GM12878 (cell line): Measurements from ENCODE around the gene RGPD5. TPM values are rescaled to one million over a fixed set of nuclear protein-coding genes. Genes with fewer than 3 reads are reported as not detected.
"Not testable (repeated sequence)": the region's sequence is repeated elsewhere in the genome, so short reads cannot be mapped to it uniquely, and the experiment has no call there.

Experiments used
- ATAC-seq: fragments of 200-7000 bp; cut with Tn5 transposase; 3 replicates; pipeline ENCODE4 v1.9.1; 2020; ENCODE audit warnings: mild to moderate bottlenecking, moderate library complexity
- BruUV-seq: library from RNA; stranded (reverse); fragments of 400-500 nt; replicated peaks from 2 replicates; lab custom pipeline; 2021; lab: Mats Ljungman, UMichigan
- CTCF ChIA-PET: fragments of 300-600 bp; sonication (Branson Sonifier 250); formaldehyde crosslinking; extraction: SDS; loops from one replicate; lab custom pipeline; 2021; ENCODE audit warnings: inconsistent platforms; lab: Yijun Ruan, JAX
- POLR2A ChIA-PET: fragments of 350-600 bp; formaldehyde crosslinking; extraction: SDS; loops from one replicate; lab custom pipeline; 2021; ENCODE audit warnings: inconsistent platforms; lab: Charles Lee
- RAD21 ChIA-PET: fragments of 300-600 bp; sonication (Branson Sonifier 250); formaldehyde crosslinking; loops from one replicate; lab custom pipeline; 2023; ENCODE audit warnings: antibody characterized with exemption; ENCODE audit not compliant: unreplicated experiment; lab: Charles Lee
- SMC1A ChIA-PET: fragments of 300-600 bp; sonication (Branson Sonifier 250); formaldehyde crosslinking; loops from one replicate; lab custom pipeline; 2023; ENCODE audit not compliant: unreplicated experiment, uncharacterized antibody; lab: Charles Lee
- DNase-seq: peaks from one replicate; pipeline ENCODE4 v3.0.0-alpha.2; 2011; ENCODE audit warnings: low read depth, low spot score
- FAIRE-seq: peaks from 3 replicates; lab custom pipeline; 2011; peaks lifted over from hg19 to GRCh38; lab: Jason Lieb, UNC
- H2AFZ ChIP-seq: 2 replicates; pipeline ENCODE4 v1.6.0; 2011; ENCODE audit warnings: low read depth, low read length, control low read depth; ENCODE audit not compliant: control insufficient read depth
- H3K27ac ChIP-seq: 2 replicates; pipeline ENCODE4 v1.5.1; 2011; ENCODE audit warnings: control low read depth; ENCODE audit not compliant: control insufficient read depth, insufficient read depth
- H3K27me3 ChIP-seq, 2 experiments: replicated peaks in 1 of 2; 2 replicates each; pipeline versions ENCODE4 v1.6.0 to v1.6.1; 2011; ENCODE audit warnings: low read length in 1 of 2; ENCODE audit not compliant: control insufficient read depth in 2 of 2, insufficient read depth in 2 of 2
- H3K36me3 ChIP-seq, 2 experiments: 2 replicates each; pipeline ENCODE4 v1.5.1; 2011; ENCODE audit warnings: low read length in 1 of 2; ENCODE audit not compliant: control insufficient read depth in 2 of 2, insufficient read depth in 2 of 2
- H3K4me1 ChIP-seq: 2 replicates; pipeline ENCODE4 v1.6.1; 2011; ENCODE audit warnings: mild to moderate bottlenecking, low read length, moderate library complexity, mixed read lengths; ENCODE audit not compliant: control insufficient read depth, insufficient read depth
- H3K4me2 ChIP-seq: 2 replicates; pipeline ENCODE4 v1.6.0; 2011; ENCODE audit warnings: control low read depth; ENCODE audit not compliant: control insufficient read depth, insufficient read depth
- H3K4me3 ChIP-seq: fragments of 200-600 bp; sonication (generic); 2 replicates; pipeline ENCODE4 v1.5.1; 2016
- H3K79me2 ChIP-seq: 2 replicates; pipeline ENCODE4 v1.6.0; 2011; ENCODE audit warnings: low read length; ENCODE audit not compliant: control insufficient read depth, insufficient read depth
- H3K9ac ChIP-seq: 2 replicates; pipeline ENCODE4 v1.8.0; 2011; ENCODE audit warnings: low read length, control low read depth, mixed read lengths; ENCODE audit not compliant: control insufficient read depth, insufficient read depth
- H3K9me3 ChIP-seq: replicated peaks from 3 replicates; pipeline ENCODE4 v1.5.1; 2011; ENCODE audit warnings: mild to moderate bottlenecking, low read length; ENCODE audit not compliant: control insufficient read depth, insufficient read depth
- H4K20me1 ChIP-seq: 2 replicates; pipeline ENCODE4 v1.6.0; 2011; ENCODE audit not compliant: control insufficient read depth, insufficient read depth
- WGBS: methylation state at CpG from one replicate; pipeline ENCODE4 v1.1.6; 2016; ENCODE audit warnings: low lambda C conversion rate; ENCODE audit not compliant: insufficient replicate concordance, insufficient coverage; ENCODE audit errors: missing lambda C conversion rate; 5-methylcytosine and 5-hydroxymethylcytosine counted together
- in situ Hi-C: fragments of 300-500 bp; cut with MboI; formaldehyde crosslinking; loops from 9 replicates; pipeline ENCODE4 v1.14.3; 2018; ENCODE audit warnings: mixed read lengths
- intact Hi-C: fragments of 100-400 bp; cut with micrococcal nuclease; formaldehyde crosslinking; loops from one replicate; pipeline ENCODE4 v1.14.2; 2022; ENCODE audit not compliant: unreplicated experiment
- polyA plus RNA-seq, 11 experiments: library from polyadenylated mRNA; depleted of rRNA in 4 of 11; unstranded in 6 of 11; stranded (reverse) in 5 of 11; fragments of >200 nt; fragmentation: Nextera tagmentation in 4 of 11; fragmentation: Illumina TruSeq in 1 of 11; extraction: Ambion mirVana in 4 of 11; extraction: Trizol in 1 of 11; gene quantifications; 1 replicate in 1 of 11; 2 replicates in 10 of 11; pipeline versions ENCODE4 v1.2.1 to v1.2.3, GENCODE V29; 2011 to 2016; ENCODE audit warnings: inconsistent platforms in 2 of 11, missing spikeins in 2 of 11, low read depth in 1 of 11
- total RNA-seq, 4 experiments: library from RNA; depleted of rRNA in 3 of 4; stranded (reverse); fragments of >200 nt in 3 of 4; fragmentation: Illumina TruSeq in 1 of 4; extraction: Trizol in 1 of 4; gene quantifications; 2 replicates each; pipeline versions ENCODE4 v1.2.1 to v1.2.3, GENCODE V29; 2013 to 2021

The RGPD5 gene
- total and polyA plus RNA-seq, 10 of the 15 experiments (the other 5 are each of a cell fraction or from before 2014, with no cell fraction given), result 0.13 to 9.6 (median 3.7) TPM

DNA sequence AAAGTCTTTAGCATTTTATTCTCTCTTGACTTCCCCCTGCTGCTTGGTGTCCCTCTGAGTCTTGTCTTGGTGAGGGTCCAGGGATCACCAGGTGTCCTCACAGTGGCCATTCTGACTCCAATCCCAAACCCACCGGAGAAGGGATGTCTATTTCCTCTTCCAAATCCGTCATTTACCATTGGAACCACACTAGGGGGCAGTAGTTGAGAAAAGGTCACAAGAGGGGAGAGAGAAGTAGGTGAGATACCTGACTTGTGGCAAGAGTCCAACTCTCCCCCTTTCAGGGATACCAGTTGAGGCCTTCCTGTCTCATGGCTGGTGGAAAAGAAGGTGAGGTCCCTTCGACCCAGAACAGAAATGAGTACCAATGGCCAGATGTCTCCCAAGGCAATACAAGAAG is 82.5 kb downstream of the RGPD5 start:
- no CpG with 5 or more reads among the region's 3 CpGs for WGBS
- H3K4me2 ChIP-seq, DNase-seq, CTCF ChIA-PET, in situ Hi-C loops, H3K27ac ChIP-seq, H3K79me2 ChIP-seq, FAIRE-seq, H3K36me3 ChIP-seq, H3K4me1 ChIP-seq, POLR2A ChIA-PET, H3K9me3 ChIP-seq, H3K4me3 ChIP-seq, H3K27me3 ChIP-seq, SMC1A ChIA-PET, H4K20me1 ChIP-seq, ATAC-seq, intact Hi-C loops, BruUV-seq, H3K9ac ChIP-seq, RAD21 ChIA-PET, H2AFZ ChIP-seq: not testable (repeated sequence)

DNA sequence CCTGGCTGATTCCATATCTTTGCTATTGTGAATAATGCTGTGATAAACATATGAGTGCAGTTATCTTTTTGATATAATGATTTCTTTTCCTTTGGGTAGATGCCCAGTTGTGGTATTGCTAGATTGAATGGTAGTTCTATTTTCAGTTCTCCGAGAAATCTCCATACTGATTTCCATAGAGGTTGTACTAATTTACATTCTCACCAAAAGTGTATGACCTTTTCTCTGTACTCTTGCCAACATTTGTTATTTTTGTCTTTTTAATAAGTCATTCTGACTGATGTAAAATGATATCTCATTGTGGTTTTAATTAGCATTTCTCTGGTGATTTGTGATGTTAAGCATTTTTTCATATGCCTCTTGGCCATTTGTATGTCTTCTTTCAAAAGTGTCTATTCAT is 88.0 kb downstream of the RGPD5 start:
- H2AFZ ChIP-seq, in situ Hi-C loops, H3K27ac ChIP-seq, H3K27me3 ChIP-seq, SMC1A ChIA-PET, CTCF ChIA-PET, POLR2A ChIA-PET, H3K4me1 ChIP-seq, BruUV-seq, H4K20me1 ChIP-seq, H3K79me2 ChIP-seq, intact Hi-C loops, RAD21 ChIA-PET, H3K4me2 ChIP-seq, DNase-seq, ATAC-seq, H3K4me3 ChIP-seq, FAIRE-seq, H3K36me3 ChIP-seq, H3K9ac ChIP-seq, H3K9me3 ChIP-seq: not testable (repeated sequence)
- no CpG with 5 or more reads among the region's 1 CpG for WGBS

DNA sequence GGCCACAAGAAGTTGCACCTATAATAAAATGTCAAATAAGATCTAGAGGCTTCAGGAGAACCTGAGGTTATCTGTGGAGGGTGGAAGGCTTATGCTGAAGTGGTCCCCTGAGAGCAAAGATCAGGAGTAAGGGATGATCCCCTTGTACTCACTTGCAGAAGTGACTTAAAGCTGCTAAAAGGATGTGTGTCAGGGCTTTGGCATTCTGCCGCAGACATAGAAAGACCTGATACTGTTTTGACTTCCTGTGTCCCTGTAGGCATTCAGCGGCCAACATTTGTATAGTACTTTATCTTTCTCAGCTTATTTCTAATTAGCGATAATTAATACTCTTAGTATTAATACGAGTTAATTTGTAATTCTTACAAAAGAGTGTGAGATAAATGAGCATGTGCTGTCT is 94.3 kb downstream of the RGPD5 start:
- H2AFZ ChIP-seq, H3K9me3 ChIP-seq, in situ Hi-C loops, SMC1A ChIA-PET, POLR2A ChIA-PET, intact Hi-C loops, H3K27me3 ChIP-seq, H4K20me1 ChIP-seq, BruUV-seq, H3K27ac ChIP-seq, H3K4me3 ChIP-seq, DNase-seq, H3K4me2 ChIP-seq, CTCF ChIA-PET, H3K4me1 ChIP-seq, H3K36me3 ChIP-seq, H3K79me2 ChIP-seq, FAIRE-seq, H3K9ac ChIP-seq, RAD21 ChIA-PET: not testable (repeated sequence)
- no CpG with 5 or more reads among the region's 4 CpGs for WGBS
- peak; percentile 21; the same call in 2 of the 3 replicates for ATAC-seq

DNA sequence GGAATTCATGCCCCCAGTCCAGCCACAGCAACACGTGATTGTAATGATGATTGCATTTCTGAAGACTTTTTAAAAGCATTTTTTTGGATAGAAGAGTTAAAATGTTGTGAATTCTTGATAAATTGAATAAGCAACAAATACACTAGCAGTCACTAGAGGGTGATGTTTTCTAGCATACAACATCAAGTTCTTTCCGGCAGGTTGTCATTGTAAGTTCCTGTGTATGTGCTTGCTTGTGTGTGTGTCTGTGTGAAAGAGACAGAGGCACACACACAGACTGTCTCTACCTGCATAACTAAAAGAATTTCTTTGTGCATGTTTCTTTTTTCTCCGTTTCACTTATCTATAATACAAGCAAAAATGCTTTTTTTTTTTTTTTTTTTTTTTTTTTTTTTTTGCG is 95.8 kb downstream of the RGPD5 start:
- in situ Hi-C loops, intact Hi-C loops, H3K9ac ChIP-seq, CTCF ChIA-PET, BruUV-seq, RAD21 ChIA-PET, H3K4me3 ChIP-seq, H3K36me3 ChIP-seq, DNase-seq, FAIRE-seq, H3K27me3 ChIP-seq, H3K4me2 ChIP-seq, H3K9me3 ChIP-seq, SMC1A ChIA-PET, H3K79me2 ChIP-seq, H2AFZ ChIP-seq, H4K20me1 ChIP-seq, H3K4me1 ChIP-seq, H3K27ac ChIP-seq, POLR2A ChIA-PET: not testable (repeated sequence)
- WGBS, result no CpG with 5 or more reads among the region's 4 CpGs
- ATAC-seq, result peak; percentile 70
